Measurements from ENCODE around the gene GRK6. TPM values are rescaled to one million over a fixed set of nuclear protein-coding genes. Genes with fewer than 3 reads are reported as not detected.

The GRK6 gene
- total RNA-seq, 1 donor: 24.2 TPM

DNA sequence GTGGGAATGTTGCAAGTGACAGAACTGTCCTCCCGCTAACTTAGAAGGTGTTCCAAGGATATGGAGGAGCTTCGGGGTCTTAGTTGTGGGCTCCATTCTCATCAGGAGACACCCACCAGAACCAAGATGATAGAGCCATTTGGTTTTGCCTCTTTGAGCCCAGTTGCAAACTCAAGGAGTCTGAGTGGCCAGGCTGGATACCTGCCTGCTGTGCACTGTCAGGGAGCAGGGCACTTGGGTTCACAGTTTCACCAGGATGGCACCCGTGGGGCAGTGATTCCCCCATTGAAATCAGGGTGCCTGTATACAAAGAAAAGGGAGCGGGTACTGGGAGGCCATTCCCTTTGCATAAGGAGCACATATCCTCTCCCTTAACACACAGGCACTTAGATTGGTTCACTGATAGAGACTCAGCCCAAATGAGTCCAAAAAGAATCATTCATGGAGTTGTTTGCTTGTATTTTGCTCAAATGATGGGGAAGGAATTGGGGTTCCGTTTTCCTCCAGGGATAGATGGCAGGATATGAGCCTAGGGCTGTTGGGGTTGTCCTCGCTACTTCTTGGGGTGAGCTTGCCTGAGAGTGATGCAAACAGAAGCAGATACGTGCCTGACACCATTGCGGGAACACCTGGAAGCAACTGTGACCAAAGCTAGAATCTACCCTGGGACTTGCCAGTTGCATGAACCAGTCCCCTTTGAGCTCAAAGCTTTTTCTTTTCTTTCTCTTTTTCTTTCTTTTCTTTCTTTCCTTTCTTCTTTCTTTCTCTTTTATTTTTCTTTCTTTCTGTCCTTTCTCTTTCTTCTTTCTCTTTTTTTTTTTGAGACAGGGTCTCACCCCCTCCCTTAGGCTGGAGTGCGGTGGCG is 18.8 kb downstream of the GRK6 start:
- DNase-seq (ENCODE audit: low read depth): no peak
- H3K4me3 ChIP-seq (ENCODE audit: low read depth, low read length): no peak overlapping the region
- TF ChIP-seq, protein P1, sequence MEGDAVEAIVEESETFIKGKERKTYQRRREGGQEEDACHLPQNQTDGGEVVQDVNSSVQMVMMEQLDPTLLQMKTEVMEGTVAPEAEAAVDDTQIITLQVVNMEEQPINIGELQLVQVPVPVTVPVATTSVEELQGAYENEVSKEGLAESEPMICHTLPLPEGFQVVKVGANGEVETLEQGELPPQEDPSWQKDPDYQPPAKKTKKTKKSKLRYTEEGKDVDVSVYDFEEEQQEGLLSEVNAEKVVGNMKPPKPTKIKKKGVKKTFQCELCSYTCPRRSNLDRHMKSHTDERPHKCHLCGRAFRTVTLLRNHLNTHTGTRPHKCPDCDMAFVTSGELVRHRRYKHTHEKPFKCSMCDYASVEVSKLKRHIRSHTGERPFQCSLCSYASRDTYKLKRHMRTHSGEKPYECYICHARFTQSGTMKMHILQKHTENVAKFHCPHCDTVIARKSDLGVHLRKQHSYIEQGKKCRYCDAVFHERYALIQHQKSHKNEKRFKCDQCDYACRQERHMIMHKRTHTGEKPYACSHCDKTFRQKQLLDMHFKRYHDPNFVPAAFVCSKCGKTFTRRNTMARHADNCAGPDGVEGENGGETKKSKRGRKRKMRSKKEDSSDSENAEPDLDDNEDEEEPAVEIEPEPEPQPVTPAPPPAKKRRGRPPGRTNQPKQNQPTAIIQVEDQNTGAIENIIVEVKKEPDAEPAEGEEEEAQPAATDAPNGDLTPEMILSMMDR (IDR thresholded peaks at IDR 0.05; ENCODE audit: insufficient read depth, low read depth, low read length): no peak

- peak overlapping the region; percentile 72 for H3K4me3 ChIP-seq (ENCODE audit: low read depth, low read length)
- TF ChIP-seq, protein P1 (IDR thresholded peaks at IDR 0.05; ENCODE audit: insufficient read depth, low read depth, low read length): no peak
- no peak for DNase-seq (ENCODE audit: low read depth)
Measured at GRCh38 chr5:177445917-177446199, 19.4 kb downstream of the GRK6 start.

DNA sequence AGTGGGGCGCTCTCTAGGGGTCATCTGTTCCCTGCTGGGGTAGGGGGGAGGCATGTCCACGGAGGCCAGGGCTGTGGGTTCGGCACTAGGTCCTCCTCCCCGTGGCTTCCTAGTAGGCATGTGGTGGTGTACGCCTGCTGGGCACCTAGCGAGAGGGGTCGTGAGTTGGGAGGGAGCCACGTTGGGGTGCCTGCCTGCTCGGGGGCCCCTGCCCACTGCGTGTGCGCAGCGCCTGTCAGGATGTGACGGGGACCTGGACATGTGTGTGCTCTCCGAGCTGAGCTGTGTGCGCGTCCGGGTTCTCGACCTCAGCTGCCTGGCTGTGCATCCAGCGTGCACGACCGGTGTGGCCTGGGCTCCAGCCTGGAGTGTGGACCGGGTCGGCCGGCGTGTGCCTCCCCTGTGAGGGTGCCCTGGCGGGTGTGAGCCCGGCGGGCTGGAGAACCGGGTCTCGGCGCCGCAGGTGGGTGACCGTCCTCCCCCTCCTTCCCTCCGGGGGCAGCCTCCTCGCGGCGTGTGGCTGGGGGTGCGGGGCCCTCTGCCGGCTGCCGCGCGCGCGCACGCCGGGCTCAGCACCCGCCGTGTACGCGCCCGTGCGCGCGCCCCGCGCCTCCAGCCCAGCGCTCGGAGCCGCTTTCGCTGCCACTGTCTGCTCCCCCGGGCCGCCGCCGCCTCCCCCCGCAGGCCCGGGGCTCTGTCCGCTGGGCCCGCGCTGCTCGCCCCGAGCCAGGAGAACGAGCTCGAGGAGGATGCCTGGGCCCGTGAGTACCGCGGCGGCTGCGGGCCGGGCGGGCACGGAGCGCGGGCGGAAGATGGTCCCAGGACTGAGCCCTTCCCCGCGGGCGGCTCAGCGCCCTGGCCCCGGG is 20.0 kb downstream of the GRK6 start, which contains the start of gene PRR7:
TSS of gene PRR7 (plus strand) at position 615 of the 866 bp plus-strand sequence. CDS start 8,254 bp downstream, outside the sequence.
- TF ChIP-seq, protein P1 (IDR thresholded peaks at IDR 0.05; ENCODE audit: insufficient read depth, low read depth, low read length): no peak
- peak; percentile 52 for DNase-seq (ENCODE audit: low read depth)
- peak within 1 kb of the TSS; percentile 72 for H3K4me3 ChIP-seq (ENCODE audit: low read depth, low read length)

- DNase-seq (ENCODE audit: low read depth): peak; percentile 42
- peak overlapping the region; percentile 72 for H3K4me3 ChIP-seq (ENCODE audit: low read depth, low read length)
- TF ChIP-seq, protein P1 (IDR thresholded peaks at IDR 0.05; ENCODE audit: insufficient read depth, low read depth, low read length): no peak
Measured at GRCh38 chr5:177447066-177447610, 20.7 kb downstream of the GRK6 start.

DNA sequence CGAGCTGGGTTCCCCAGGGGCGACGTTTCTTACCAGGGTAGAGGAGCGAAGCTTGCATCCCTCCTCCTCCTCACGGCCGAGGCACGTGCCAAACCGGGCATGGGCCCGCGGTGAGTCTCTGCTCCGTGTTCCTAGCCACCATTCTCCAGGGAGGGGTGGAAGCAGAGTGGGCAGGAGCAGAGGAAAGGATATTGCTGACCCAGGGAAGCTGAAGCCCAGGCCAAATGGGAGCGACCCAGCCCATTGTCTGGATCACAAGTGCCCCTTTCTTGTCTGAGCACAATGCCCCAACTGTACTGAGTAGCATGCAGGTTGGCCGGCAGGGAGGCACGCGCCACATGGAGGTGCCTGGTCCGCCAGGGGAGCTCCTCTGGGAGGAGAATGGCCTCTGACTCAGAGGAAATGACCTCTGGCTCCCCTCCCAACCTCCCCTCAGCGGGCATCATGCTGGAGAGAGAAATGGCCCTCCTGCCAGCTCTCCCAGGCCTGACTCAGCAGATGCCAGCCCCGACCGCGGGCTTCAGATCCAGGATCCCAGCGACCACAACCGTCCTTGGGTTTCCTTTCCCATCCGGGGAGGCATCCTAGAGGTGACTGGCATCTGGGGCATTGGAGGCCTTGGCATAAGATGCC is 21.3 kb downstream of the GRK6 start:
- peak; percentile 67 for DNase-seq (ENCODE audit: low read depth)
- H3K4me3 ChIP-seq (ENCODE audit: low read depth, low read length): peak overlapping the region; percentile 23
- TF ChIP-seq, protein P1 (IDR thresholded peaks at IDR 0.05; ENCODE audit: insufficient read depth, low read depth, low read length): no peak

DNA sequence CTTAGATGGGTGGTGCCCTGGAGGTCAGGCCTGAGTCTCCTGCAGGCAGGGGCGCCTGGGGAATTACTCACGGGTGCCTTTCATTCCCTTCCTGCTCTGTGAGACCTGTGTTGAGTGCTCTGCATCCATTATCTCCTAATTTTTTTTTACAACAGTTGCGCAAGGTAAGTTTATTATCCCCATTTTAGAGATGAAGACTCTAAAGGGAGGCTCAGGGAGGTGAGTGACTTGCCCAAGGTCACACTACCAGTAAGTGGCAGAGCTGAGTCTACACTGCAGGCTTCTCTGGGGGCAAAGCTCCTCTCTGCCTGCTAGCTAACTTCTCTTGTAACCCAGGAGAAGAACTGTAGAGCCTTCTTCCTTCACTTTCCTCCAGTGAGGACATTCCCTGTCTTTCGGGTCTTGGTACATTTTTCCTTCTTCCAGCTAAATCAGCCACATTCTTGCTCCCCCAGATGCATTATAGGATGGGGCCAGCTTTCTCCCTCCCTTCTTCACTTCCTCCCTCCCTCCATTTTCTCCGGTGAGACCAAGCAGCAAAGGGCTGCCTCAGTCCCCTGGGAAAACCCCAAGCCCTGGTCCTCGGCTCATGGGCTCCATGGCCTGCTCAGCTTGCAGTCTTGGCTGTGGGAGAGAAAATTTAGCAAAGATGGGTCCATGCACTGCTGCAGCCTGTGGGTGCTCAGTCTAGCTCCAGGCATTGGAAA is 21.9 kb downstream of the GRK6 start:
- DNase-seq (ENCODE audit: low read depth): no peak
- no peak overlapping the region for H3K4me3 ChIP-seq (ENCODE audit: low read depth, low read length)
- TF ChIP-seq, protein P1 (IDR thresholded peaks at IDR 0.05; ENCODE audit: insufficient read depth, low read depth, low read length): no peak

Measured in fibroblast of villous mesenchyme (primary cell).